ENCODE data around the gene PDE5A. TPM values are rescaled to one million over a fixed set of nuclear protein-coding genes. Genes with fewer than 3 reads are reported as not detected.

PDE5A gene
- total and polyA plus RNA-seq, 8 donors: 5.8 to 34.4 (median 19.9) TPM

DNA sequence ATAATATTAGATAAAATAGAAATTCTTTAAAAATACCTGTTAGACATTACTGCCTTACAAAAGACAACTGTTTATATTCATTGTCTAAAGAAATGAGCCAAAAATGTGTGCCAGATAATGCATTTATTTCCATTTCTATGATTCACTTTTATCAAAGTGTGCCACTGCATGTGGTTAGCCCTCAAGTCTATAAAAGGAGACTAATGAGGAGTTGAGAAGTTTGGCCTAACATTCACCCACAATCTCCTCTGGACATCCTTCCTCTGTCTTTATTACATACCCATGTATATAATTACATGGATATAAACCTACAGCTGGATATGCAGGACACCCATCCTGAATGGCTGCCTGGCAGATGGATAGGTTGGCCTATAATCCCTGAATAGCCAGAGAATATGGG is 42.6 kb upstream of the PDE5A start:
- H3K36me3 ChIP-seq: no peaks in the 10 kb centered on the region
- TF ChIP-seq, protein P1, sequence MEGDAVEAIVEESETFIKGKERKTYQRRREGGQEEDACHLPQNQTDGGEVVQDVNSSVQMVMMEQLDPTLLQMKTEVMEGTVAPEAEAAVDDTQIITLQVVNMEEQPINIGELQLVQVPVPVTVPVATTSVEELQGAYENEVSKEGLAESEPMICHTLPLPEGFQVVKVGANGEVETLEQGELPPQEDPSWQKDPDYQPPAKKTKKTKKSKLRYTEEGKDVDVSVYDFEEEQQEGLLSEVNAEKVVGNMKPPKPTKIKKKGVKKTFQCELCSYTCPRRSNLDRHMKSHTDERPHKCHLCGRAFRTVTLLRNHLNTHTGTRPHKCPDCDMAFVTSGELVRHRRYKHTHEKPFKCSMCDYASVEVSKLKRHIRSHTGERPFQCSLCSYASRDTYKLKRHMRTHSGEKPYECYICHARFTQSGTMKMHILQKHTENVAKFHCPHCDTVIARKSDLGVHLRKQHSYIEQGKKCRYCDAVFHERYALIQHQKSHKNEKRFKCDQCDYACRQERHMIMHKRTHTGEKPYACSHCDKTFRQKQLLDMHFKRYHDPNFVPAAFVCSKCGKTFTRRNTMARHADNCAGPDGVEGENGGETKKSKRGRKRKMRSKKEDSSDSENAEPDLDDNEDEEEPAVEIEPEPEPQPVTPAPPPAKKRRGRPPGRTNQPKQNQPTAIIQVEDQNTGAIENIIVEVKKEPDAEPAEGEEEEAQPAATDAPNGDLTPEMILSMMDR (IDR thresholded peaks at IDR 0.05): no peak
- no peaks in the 10 kb centered on the region for H3K4me1 ChIP-seq
- intact Hi-C loops (cut with DNase I): no loop called here
- ATAC-seq (no peak), FAIRE-seq (no peak), DNase-seq (no peak)
- H3K9me3 ChIP-seq: no peaks in the 10 kb centered on the region
- no peak overlapping the region for H3K27ac ChIP-seq
- H3K4me3 ChIP-seq: no peak overlapping the region
- no peaks in the 10 kb centered on the region for H3K27me3 ChIP-seq

DNA sequence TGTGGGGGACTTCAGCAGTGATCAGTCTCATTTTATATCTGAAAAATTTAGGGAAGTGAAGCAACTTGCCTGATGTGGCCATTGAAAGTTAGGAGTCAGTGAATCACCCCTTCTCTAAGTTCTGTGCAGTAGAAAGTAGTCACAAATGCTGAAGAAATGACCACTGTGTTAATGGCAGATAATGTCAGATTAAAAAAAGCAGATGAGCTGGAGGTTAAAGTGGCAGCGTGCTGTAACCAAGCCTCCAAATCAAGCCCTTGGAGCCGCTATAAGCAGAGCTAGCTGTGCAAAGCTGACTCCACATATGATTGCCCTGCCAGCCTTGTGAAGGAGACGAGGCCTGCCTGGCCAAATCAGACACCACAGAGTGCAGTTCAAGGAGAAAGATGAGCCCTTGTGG is 39.2 kb upstream of the PDE5A start:
- WGBS, 2 donors: 84 to 90% methylated on average over 3 of the region's 3 CpGs
- ATAC-seq: no peak
- Histone ChIP-seq H3K36me3 (no peaks in the 10 kb centered on the region), H3K27me3 (no peaks in the 10 kb centered on the region), H3K27ac (no peak overlapping the region), H3K9me3 (no peaks in the 10 kb centered on the region), H3K4me1 (no peaks in the 10 kb centered on the region), H3K4me3 (no peak overlapping the region)
- no peak for FAIRE-seq
- TF ChIP-seq, protein P1 (IDR thresholded peaks at IDR 0.05): no peak
- intact Hi-C loops (cut with DNase I): no loop called here
- DNase-seq: no peak

DNA sequence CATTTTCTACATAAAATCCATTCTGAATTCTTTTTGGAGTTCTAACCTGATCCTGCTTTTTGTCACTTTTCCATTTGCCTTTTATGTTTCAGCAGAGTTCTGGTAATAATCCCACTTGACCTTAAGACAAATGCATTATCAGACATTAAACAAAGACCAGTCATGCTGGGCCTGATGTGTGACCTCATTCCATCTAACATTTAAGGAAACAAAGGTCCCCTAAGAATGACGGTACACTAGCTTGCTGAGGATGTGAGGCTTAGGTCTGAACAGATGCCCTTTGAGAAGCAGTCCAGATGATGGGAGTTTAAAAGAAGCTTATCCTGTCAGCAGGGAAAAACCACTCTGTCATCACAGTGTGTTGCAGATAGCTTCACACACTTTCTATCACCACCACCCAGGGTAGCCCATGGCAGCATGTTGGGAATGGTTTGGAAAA is 38.1 kb upstream of the PDE5A start:
- TF ChIP-seq, protein P1 (IDR thresholded peaks at IDR 0.05): no peak
- intact Hi-C loops (cut with DNase I): no loop called here
- H3K27ac ChIP-seq: no peak overlapping the region
- H3K36me3 ChIP-seq: no peaks in the 10 kb centered on the region
- ATAC-seq (no peak), FAIRE-seq (no peak), DNase-seq (no peak)
- no peak overlapping the region for H3K4me3 ChIP-seq
- WGBS, 2 donors: 37 to 40% methylated on average over 1 of the region's 1 CpG
- no peaks in the 10 kb centered on the region for H3K27me3 ChIP-seq
- H3K4me1 ChIP-seq: no peaks in the 10 kb centered on the region
- H3K9me3 ChIP-seq: no peaks in the 10 kb centered on the region

DNA sequence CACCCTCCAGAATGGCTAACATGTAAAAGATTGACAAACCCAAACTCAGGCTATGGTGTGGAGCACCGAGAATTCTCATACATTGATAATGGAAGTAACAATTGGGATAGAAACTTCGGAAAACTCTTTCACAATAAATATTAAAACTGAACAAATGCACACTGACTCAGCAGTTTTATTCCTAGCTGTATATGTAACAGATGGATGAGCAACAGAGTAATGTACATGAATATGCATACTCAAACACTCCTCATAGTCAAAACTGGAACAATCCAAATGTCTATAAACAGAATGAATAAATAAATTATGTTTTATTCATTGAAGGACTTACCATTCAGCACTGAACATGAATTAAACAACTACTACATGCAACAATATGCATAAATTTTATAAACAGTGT is 37.1 kb upstream of the PDE5A start:
- WGBS, 2 donors: 77 to 81% methylated on average over 2 of the region's 2 CpGs
- intact Hi-C loops (cut with DNase I): no loop called here
- H3K9me3 ChIP-seq: no peaks in the 10 kb centered on the region
- H3K36me3 ChIP-seq: no peaks in the 10 kb centered on the region
- H3K4me1 ChIP-seq: no peaks in the 10 kb centered on the region
- ATAC-seq (no peak), FAIRE-seq (no peak), DNase-seq (no peak)
- no peak overlapping the region for H3K4me3 ChIP-seq
- H3K27me3 ChIP-seq: no peaks in the 10 kb centered on the region
- TF ChIP-seq, protein P1 (IDR thresholded peaks at IDR 0.05): no peak
- H3K27ac ChIP-seq: no peak overlapping the region

DNA sequence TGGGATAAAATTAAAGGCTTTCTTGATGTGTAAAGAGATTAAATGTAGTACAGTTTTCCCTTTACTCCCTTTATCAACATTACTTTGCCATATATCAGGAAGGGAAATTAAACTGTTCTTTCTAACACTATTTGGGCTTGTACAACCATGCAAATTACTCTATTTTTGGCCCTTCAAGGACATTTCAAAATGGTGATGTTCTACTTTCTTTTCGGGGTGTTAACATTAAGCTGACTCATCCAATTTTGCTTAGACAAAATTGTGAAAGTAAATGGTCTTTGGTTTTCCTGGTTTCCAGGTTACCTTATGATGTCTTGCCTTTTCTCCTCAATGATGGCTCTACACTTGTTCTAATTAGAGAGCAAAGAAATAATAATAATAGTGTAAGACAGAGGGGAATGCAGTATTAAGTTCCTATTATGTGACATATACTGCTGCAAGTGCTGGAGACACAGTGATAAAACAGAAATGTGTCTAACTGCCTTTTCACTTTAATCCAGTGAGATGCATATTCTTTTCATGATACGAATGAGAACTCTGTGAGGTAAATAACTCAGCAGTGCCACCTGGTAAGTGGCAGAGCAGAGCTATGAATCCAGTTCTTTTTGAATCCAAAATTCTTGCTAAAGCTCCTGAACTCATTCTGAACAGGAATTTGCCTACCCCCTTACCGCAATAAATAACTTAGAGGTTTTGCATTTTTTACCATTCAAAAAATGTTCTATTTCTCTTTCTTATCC is 35.7 kb upstream of the PDE5A start:
- Histone ChIP-seq H3K36me3 (no peaks in the 10 kb centered on the region), H3K27ac (no peak overlapping the region), H3K27me3 (no peaks in the 10 kb centered on the region), H3K9me3 (no peaks in the 10 kb centered on the region), H3K4me3 (no peak overlapping the region), H3K4me1 (no peaks in the 10 kb centered on the region)
- ATAC-seq: peak in 1 of 4 donors; percentile 19
- intact Hi-C loops (cut with DNase I): no loop called here
- FAIRE-seq: no peak
- WGBS, 2 donors: 60% methylated on average over 3 of the region's 3 CpGs
- no peak for DNase-seq
- TF ChIP-seq, protein P1 (IDR thresholded peaks at IDR 0.05): no peak
